ENCODE measurements around the gene CCDC194. TPM values are rescaled to one million over a fixed set of nuclear protein-coding genes. Genes with fewer than 3 reads are reported as not detected.
A peak's percentile ranks its signal among the peaks of the same experiment; 100 is the strongest.

The CCDC194 gene
- total RNA-seq, 4 donors from 2014 or later = 0.93 to 1.7 TPM; not detected in 2

GRCh38 chr19:17429641-17430113 is 35.7 kb upstream of the CCDC194 start:
- no peak for TF ChIP-seq CTCF (IDR thresholded peaks at IDR 0.05)
- DNase-seq (ENCODE audit: low spot score) (no peak), ATAC-seq (ENCODE audit: low FRiP score) (no peak)

- ATAC-seq (ENCODE audit: low FRiP score) = peak; percentile 43
- no peak for TF ChIP-seq CTCF (IDR thresholded peaks at IDR 0.05)
These were observed 30.9 kb upstream of the CCDC194 start for GRCh38 chr19:17424743-17425365.

GRCh38 chr19:17423429-17424208 is 29.6 kb upstream of the CCDC194 start:
- DNase-seq (ENCODE audit: low spot score) (no peak), ATAC-seq (ENCODE audit: low FRiP score) (no peak)
- TF ChIP-seq CTCF (IDR thresholded peaks at IDR 0.05) = no peak

More at GRCh38 chr19:17424743-17425365, 30.9 kb upstream of the CCDC194 start:
- no peak for DNase-seq (ENCODE audit: low spot score)

- TF ChIP-seq CTCF (IDR thresholded peaks at IDR 0.05) = no peak
- ATAC-seq (ENCODE audit: low FRiP score) (no peak), DNase-seq (ENCODE audit: low spot score) (no peak)
These were observed 27.9 kb upstream of the CCDC194 start for GRCh38 chr19:17421942-17422341.

GRCh38 chr19:17420475-17420924 is 26.5 kb upstream of the CCDC194 start:
- no peak for TF ChIP-seq CTCF (IDR thresholded peaks at IDR 0.05)

GRCh38 chr19:17419621-17420474 is 25.9 kb upstream of the CCDC194 start, which contains the start of gene MVB12A:
MVB12A (plus strand) TSS chr19:17420047; CDS start chr19:17420136, 89 bp downstream.
- TF ChIP-seq CTCF (IDR thresholded peaks at IDR 0.05) = no peak
- ATAC-seq (ENCODE audit: low FRiP score) (peak; percentile 98), DNase-seq (ENCODE audit: low spot score) (peak; percentile 79)

More at GRCh38 chr19:17420475-17420924, 26.5 kb upstream of the CCDC194 start:
- peak; percentile 43 for ATAC-seq (ENCODE audit: low FRiP score)
- DNase-seq (ENCODE audit: low spot score) = no peak

Data from omental fat pad (tissue), 4 donors.